Stimulated activated CD4-positive, alpha-beta T cell treated with anti-CD3 and anti-CD28 coated beads, Interleukin-12 subunit alpha, Interleukin-12 subunit beta, amount 100 ng/mL, for 24 hours (primary cell): ENCODE measurements around the gene TFIP11.

Source experiments
- DNase-seq, 2 experiments: peaks; one replicate each; pipeline ENCODE4 v3.0.0-alpha.2; 2020; ENCODE audit warnings: low read depth in 2 of 2

TFIP11 gene

DNA sequence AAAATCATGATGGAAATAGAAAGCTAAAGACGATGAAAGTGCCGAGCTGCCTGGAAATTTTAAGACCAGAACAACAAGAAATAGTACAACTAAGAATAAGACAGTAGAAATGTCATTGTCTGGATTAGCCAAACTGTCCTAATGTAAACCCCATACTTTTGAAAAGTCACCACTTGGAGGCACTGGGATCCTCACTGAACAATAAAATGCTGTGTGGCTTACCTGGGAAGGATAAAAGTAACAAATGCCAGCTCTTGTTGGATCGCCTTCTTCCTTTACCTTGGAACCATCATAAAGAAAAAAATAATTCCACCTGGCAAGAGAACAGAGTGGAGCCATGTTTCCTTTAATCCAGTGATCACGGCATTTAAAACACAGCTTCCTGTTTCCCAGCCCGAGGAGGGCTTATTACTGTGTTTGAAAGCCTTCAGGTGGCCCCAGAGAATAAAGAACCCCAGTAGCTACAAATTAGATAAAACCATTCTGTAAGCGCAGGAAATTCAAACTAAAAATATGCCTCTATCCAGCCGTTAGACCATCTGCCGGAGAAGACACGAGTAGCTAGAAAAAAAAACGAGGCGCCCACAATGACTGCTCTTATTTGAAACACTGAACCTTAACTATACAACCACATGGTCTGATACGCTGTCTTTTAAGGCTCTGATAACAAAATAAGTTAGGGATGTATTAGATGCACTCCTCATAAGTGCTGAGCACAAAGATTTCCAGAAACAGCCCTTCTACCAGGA lies 33.1 kb downstream of the TFIP11 start:
- DNase-seq = no peak

DNA sequence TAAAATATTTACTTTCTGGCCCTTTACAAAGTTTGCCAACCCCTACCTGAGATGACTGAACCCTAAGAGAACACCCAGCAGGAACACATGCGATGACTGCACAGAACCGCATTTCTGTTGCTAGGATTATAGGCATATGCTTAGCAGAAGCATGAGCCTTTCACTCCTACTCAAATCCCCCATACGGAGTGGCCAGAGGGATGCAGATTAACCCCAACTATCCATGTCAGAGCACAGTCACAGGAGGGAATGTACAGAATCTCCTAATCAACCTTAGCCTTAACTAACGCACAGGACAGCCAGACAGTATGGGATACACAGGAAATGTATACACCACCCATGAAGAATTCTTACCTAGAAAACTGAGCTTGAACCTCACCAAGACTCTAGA lies 34.9 kb downstream of the TFIP11 start:
- DNase-seq = no peak

DNA sequence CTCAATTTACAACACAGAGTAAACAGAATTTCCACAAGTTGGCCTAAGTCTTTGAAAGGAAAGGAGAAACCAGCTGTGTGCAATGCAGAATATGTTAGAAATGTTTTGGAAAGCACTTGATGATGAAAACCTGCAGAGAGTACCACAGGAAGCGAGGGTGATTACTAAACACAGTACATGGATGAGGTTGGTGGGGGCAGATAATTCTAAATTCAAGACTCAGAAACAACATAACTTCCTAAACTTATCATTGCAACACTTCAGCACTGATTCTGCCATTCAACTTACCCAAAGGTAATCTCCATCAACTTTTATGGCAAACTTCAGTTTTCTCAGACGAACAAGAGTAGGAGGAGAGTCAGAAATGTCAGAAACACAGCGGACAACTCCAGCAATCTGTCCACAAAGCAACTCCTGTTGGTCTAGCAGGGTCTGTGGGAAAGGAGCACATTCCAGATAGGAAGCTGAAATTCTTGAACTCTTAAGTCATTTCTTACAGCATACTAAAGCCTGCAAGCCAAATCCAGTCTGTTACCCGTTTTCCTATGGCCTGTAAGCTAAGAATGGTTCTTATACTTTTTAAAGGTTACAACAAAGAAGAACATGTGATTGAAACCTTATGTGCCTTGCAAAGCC lies 35.5 kb downstream of the TFIP11 start:
- no peak for DNase-seq

DNA sequence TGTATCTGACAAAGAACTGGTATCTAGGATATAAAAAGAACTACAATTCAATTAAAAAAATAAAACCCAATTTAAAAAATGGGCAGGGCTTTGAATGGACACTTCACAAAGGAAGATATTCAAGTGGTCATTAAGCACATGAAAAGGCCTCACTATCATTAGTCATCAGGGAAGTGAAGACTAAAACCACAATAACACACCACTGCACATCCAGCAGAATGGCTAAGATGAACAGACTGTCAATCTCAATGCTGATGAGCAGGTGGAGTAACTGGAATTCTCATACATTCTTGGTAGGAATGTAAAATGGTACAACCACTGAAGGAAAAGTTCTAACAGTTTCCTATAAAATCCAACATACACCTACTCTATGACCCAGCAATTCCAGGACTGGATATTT lies 37.6 kb downstream of the TFIP11 start:
- DNase-seq = no peak

DNA sequence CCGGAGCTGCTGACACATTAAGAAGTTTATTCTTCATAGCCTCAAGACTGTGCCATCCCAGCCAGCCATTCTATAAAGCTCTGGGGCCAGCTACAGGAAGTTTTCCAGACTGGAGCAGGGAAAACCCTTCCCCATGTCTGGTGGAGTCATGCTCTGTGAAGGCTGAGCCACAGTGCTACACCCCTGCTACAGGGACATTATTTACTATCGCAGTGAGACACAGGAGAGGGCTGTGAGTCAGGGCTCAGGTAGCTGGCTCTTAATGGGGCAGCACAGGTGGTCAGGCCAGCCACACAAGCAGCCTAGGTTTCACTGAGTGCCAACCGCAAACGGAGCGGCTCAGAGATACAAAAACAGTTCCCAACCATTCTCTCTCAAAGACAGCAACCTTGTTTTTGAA lies 40.8 kb downstream of the TFIP11 start:
- DNase-seq = no peak

DNA sequence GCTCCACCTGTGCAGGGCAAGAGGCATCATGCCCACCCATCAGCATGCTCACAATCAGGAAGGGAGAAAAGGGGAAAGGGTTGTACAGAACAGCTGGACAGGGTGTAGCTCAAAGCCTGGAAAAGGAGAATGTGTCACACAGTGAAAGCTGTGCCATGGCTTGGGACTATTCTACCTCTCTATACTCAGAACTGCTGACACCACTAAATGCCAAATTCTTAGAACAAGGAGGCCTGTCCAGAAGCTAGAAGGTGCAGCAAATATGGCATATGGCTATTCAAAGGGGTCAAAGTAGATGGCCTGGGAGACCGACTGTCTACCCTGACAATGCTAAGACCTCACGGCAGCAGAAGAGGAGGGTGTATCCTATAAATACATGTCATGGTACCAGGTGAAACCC lies 41.5 kb downstream of the TFIP11 start:
- DNase-seq = no peak

DNA sequence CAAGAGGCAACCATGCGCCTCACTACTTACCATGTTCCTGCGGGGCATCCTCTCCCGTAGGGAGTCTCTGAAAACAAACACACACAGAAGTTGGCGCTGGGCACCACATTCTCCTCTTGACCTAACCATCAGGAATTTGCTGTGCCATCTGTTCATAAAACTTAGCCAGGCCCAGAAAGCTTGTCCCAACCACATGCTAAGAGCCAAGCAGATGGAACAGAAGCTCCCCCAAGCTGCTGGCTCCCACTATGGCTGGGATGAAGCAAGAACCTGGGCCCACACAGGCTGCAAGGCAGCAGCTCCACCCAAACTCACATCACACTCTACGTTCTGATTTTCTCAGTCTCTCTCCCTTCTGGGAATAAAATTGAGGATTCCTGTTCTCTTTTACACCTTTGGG lies 46.1 kb downstream of the TFIP11 start:
- DNase-seq = no peak

DNA sequence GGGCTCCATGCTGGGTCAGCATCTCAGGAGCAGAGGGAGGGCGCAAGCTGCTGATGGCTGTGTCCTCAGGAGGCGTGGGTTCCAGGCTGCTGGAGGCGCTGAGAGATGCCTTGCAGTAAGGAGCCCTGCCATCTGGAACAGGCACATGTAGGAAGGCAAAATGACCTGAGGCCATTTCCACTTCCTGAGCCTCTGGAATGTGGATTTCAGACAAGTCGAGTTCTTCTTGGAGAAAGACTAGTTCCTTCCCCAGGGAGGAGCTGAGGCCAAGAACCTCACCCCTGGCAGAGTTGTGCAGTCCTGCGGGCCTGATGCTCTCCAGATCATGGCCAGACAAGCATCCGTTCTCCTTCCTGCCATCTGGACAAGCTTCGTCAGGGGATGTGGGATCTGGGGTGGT lies 48.0 kb downstream of the TFIP11 start:
- no peak for DNase-seq

DNA sequence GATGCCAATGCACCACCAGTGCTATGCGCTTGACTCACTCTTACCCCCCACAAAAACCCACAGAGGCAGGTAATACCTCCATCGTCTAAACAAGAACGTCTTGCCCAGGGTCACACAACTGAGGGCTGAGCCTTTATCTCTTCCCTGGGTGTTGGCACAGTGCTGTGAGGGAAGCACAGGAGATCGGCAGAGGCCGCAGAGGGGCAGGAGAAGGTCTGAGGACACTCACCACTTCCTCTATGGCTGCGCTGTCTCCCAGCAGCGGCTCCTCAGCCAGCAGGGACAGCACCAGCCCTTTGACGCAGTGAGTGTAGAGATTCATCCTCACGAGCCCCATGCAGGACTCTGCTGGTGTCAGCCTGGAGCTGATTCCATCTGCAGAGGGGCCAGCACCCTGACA lies 48.6 kb downstream of the TFIP11 start:
- DNase-seq = no peak

DNA sequence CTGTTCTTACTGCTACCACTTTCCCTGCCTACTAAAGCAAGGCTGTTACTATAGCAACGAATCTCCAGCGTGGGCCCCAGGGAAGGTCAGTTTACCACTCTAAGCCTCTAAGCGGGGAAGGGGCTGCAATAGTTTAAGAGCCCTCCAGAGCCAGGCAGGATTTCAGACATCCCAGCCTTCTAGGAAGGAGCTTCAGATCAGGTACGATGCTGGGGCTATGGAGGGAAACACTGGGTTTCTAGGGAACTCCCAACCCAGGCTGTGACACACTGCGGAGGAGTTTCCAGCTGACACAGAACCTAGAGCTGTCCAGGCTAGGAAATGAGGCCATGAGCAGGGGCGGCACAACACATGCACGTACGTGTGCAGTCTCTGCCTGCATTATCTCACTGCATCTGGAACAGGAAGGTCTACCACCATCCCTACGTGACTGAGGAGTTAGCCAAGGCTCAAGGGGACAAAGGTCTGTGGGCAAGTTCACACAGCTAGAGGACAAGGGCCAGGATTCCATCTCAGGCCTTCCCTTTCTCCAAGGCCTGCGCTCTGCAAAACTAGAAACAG lies 49.1 kb downstream of the TFIP11 start:
- no peak for DNase-seq

DNA sequence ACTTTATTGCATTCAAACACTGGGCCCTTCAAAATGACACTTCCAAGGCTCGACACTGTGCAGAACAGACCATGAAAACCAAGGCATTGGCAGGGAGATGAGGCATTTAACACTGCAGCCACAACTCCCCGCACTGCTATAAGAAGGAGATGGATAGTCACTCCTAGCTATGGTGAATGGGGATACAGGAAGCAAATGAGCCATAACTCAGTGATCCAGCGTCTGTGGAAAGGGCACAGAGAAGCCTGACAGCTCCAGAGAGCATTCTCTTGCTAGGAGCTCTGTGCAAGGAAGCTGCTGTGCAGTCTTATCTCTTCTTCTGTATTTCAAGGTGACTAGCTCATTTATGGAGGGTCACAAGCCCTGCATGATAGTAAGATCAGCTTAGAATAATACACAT lies 49.6 kb downstream of the TFIP11 start:
- no peak for DNase-seq

DNA sequence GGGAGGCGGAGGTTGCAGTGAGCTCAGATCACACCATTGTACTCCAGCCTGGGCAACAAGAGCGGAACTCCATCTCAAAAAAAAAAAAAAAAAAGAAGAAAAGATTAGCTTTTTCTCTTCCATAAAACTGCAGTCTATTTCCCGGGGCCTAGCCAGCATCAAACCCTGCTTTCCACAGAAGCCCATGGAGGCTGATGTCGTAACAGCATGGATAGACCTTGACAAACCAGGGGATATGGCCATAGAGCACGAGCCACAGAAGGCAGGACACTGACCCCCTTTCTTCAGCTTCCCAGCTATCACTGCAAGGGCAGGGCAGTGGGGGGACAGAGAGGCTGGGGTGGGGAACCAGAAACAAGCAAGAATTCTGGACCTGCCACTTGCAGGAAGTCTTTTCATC lies 50.2 kb downstream of the TFIP11 start:
- DNase-seq = no peak

DNA sequence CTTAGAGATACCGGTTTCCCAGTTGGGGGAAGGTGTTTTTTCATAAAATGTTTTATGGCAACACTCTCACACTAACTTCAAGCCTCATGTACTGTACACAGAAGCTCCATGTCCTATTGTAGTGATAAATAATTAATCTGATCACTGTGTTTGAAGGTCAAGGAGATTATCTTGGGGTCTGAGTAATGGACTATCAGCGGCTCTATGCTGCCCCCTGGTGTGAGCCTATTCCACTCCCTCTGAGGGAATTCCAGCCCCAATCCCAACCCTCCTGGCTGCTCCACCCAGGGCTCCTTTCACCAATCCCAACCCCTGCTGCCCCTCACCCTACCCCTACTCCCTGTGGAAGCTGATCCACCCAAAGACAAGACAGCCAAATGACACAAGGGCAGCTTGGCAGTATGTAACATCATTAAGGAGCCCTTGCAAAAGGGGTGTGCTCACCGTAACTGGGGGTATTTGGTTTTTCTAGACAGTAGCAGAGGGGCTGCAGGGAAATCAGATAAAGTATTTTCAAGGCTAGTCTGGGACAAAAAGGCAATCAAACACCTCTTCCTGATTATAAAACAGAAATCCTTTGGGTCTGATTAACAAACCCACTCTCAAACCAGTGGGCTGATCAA lies 51.0 kb downstream of the TFIP11 start:
- DNase-seq = peak in 1 of 2 experiments; percentile 43

DNA sequence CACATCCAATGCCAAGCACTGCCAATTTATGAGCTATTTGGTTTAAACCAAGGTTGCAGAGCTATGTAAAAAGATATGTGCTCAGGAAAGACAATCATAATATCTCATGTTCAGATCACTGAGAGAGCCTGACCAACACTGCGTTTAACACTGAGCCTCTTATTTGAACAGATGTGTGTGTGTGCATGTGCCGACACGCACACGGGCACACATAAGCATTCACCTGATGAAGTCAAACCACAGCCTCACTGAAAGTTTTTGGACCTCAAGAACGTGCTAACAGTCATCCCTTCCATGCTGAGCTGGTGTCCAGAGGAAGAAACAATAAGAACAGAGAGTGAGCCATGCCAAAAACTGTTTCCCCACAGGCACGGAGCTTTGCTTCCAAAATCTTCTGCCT lies 52.1 kb downstream of the TFIP11 start:
- no peak for DNase-seq

DNA sequence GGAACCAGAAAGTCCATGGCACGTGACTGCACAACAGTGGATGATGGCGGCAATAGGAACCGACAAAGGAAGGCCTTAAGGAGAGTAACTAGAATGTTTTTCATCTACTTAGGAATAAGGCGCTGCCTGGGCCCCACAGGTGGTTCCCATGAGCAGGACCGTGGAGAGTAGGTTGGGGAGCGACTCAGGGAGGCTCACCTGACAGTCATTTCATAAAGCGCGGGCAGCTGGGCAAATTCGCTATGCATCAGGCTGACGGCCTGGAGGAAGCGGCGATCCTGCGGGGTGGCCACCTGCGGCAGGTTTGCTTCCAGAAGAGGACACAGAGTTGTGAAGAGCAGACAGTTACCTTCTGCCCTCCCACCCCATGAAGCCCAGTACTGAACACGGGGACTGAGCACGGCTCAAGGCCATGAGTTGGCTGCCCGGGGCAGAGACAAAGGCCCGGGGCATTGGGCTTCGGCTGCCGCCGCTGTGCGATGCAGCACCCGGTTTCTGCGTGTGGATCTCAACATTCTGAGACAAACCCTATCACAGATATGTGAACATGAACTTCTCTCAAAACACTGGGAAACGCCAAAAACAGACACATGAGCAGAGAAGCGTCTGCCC lies 54.5 kb downstream of the TFIP11 start:
- DNase-seq = no peak

DNA sequence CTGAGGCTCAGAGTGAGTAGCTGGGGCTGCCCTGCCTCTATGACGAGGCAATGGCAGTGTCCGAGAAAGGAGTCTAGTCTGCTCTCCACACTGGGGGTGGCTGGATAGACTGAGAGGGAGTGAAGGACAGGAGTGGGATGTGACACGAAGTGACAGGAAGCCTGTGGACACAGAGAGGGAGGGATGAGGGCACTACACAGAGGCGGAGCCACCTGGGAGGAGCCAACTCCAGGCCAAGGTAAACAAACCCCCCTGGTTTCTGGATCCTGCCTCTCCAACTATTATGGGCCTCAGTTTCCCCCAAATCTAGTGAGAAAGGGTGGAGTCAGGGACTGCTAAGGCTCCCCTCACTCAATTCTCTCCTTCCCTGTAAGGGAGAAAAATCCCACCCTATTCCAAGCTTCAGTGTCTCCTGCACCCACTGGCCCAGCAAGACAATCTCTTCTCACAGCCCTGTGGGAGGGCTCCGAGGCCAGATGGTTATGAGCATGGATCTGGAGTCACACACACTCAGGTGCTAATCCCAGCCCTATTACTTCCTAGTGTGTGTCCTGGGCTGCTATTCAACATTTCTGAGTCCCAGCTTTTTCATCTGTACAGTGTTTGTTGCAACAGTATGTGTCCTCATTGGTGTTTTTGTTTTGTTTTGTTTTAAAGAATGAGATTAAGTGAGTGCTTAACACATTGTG lies 58.3 kb downstream of the TFIP11 start:
- DNase-seq = no peak

DNA sequence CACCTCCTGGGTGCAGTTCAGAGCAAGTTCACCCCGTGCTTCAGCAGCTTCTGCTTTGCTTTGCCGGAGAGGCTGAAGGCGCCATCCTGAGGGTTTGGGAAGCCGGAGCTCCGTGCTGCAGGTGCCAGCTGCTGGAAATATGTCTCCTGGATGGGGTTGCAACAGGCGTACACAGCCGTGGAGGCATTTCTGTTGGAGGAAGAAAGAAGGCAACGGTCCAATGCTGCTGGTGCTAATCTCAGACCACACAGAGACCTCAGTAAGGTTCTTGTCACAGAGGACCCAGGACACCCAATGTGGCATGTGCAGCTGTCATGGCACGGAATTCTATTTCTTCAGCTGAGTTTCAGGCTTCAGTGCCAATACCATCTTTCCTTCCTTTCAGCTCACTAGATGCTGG lies 59.1 kb downstream of the TFIP11 start:
- no peak for DNase-seq

DNA sequence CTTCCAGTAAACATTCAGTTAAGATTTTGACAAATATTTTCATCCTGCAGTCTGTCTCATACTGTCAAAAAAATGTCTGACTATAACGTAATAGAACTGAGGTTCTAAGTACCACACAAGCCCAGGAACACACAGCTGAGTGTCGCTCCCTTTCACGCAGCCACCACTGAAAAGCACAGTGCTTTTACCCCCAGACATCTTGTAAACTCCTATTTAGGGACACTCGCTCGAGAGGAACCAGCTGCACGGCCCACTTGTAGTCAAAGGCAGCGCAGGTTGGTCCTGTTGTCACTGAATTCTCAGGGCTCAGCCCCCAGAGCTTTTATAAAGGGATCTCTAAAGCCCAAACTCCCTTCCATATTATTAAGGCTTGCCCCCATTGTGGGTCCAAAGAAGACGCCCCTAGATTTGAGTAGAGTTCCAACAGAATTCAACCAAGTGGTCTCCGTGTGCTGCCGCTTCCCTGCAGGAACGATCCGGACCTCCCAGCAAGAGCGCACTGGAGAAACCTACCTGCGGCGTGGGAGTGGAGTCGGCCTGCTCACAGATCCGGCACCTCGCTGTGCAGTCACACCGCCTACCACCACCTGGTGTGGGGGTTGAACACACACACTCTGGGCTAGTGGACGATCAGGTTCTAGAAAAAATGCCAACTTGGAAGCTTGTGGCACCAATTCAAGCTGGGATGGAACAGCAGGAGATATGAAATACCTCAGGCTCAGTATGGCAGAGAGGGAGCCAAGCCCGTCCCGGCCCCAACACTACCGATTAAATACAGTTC lies 59.8 kb downstream of the TFIP11 start:
- DNase-seq = no peak

DNA sequence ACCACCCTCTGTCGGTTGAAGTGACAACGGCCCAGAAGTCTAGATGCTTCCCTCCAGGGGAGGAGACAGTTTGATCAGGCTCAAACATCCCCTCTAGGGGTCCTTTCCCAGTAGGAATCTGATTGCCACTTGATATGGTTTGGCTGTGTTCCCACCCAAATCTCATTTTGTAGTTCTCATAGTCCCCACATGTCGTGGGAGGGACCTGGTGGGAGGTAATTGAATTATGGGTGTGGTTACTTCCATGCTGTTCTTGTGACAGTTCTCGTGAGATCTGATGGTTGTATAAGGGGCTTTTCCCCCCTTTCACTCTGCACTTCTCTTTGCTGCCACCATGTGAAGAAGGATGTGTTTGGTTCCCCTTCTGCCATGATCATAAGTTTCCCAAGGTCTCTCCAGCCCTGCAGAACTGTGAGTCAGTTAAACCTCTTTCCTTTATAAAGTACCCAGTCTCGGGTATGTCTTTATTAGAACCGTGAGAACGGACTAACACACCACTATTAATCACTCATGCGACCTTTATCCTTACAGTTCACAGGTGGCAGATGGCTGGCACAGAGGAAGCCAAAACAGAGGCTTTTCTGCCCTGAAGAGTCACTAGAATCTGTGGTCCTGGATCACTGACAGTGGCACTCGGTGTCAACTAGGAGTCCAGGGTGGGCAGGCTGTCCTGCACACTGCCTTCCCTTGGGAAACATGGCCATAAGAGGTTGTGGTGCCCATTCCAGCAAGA lies 61.7 kb downstream of the TFIP11 start:
- no peak for DNase-seq

DNA sequence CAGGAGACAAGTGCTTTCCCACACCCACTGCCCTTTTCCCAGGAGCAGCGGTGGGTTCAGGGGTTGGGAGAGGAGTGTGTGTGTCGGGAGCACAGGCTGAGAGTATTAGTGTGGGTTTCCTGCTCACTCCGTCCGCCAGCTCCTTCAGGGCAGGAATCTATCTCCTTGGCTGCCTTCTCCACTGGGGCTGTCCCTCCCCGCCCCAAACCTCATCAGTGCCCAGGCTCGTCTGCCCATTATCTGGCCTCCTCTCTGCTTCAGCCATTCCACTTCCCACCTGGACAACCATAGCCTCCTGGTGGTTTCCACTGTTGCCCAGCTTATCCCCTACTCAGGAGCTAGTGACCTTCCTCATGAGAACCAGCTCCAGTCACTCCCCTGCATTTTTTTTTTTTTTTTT lies 63.3 kb downstream of the TFIP11 start:
- no peak for DNase-seq

DNA sequence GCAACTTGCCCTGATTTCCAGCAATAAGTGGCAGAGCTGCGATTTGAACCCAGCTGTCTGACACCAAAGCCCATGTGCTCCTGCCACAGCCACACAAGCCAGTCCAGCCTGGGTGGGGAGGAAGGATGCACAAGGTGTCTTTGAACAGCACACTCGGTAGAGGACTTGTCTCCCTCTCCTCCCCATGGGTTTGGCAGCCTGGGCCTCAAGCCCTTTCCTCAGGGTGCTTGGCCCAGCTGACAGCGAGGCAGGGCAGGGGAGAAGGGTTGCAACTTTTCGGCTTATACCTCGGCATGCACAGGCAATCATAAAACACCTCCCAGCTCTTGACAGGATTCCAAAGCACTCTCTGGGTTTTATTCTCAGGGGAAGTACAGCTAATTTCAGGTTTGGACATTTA lies 63.9 kb downstream of the TFIP11 start:
- DNase-seq = no peak
